Prostate gland (tissue), 2 donors: ENCODE measurements around the gene NR2F1.

Source experiments
- CTCF ChIP-seq, 4 experiments: fragments of 200-600 bp in 2 of 4; fragments of 450-650 bp in 2 of 4; sonication (generic) in 2 of 4; IDR thresholded peaks; 1 replicate in 3 of 4; 2 replicates in 1 of 4; pipeline ENCODE4 v1.5.1; 2016 to 2019; ENCODE audit warnings: antibody characterized with exemption in 4 of 4, mild to moderate bottlenecking in 2 of 4, moderate library complexity in 2 of 4
- POLR2A ChIP-seq: fragments of 450-650 bp; IDR thresholded peaks from one replicate; pipeline ENCODE4 v1.6.1; 2016; ENCODE audit warnings: antibody characterized with exemption, mild to moderate bottlenecking

- TF ChIP-seq CTCF (IDR thresholded peaks at IDR 0.05), result no peak
- TF ChIP-seq POLR2A, result no peak
Measured at GRCh38 chr5:93599001-93599379, 16.0 kb downstream of the NR2F1 start.
